Muscle layer of colon (tissue), 2 donors: Measurements from ENCODE around the gene ATOX1.
"Not testable (repeated sequence)": the region's sequence is repeated elsewhere in the genome, so short reads cannot be mapped to it uniquely, and the experiment has no call there.

Experiments used
- H3K27ac ChIP-seq: one replicate; pipeline ENCODE4 v1.7.0; 2013; ENCODE audit warnings: low read depth, mild to moderate bottlenecking, low read length, moderate library complexity
- H3K27me3 ChIP-seq, 2 donors: one replicate each; pipeline ENCODE4 v1.7.0; 2013; ENCODE audit warnings: low read length in 2 of 2, mild to moderate bottlenecking in 2 of 2; ENCODE audit not compliant: insufficient read depth in 2 of 2, control insufficient read depth in 1 of 2
- H3K36me3 ChIP-seq: one replicate; pipeline ENCODE4 v1.7.0; 2013; ENCODE audit warnings: mild to moderate bottlenecking, low read length; ENCODE audit not compliant: insufficient read depth
- H3K4me1 ChIP-seq: one replicate; pipeline ENCODE4 v1.7.0; 2013; ENCODE audit warnings: mild to moderate bottlenecking, low read length; ENCODE audit not compliant: insufficient read depth
- H3K4me3 ChIP-seq, 2 donors: one replicate each; pipeline ENCODE4 v1.7.0; 2013; ENCODE audit warnings: low read length in 2 of 2, low read depth in 1 of 2, mild to moderate bottlenecking in 1 of 2, moderate library complexity in 1 of 2
- H3K9ac ChIP-seq: one replicate; pipeline ENCODE4 v1.7.0; 2013; ENCODE audit warnings: low read length
- H3K9me3 ChIP-seq: one replicate; pipeline ENCODE4 v1.7.0; 2013; ENCODE audit warnings: mild to moderate bottlenecking, low read length
- donor health status: abdominal sarcoma.
- donor health status: Adenocarcinoma of cecum.

The ATOX1 gene

DNA sequence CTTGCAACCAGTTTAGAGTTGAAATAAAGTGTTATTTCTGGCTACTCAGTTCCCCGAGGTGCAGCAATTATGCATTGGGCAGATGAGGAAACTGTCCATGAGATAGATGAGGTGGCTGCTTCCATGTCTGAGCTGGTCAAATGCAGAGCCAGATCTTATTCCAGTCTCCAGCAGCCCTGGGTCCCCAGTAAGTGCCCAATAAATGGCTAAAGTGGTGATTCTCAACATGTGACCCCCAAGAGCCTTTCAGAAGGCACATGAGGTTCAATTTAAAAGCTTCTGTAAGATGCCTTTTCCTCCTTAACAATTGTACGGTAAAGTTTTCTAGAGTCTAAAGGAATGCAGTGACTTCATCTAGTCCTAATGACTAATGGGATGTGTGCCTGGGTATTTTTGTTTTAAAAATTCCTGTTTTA, 17.5 kb downstream of the ATOX1 start:
- Histone ChIP-seq H3K4me1 (peaks cover 28% of the 10 kb centered on the region), H3K9ac (no peak overlapping the region), H3K4me3 (peak overlapping the region in 1 of 2 donors; percentile 7), H3K27ac (no peak overlapping the region), H3K27me3 (no peaks in the 10 kb centered on the region), H3K9me3 (no peaks in the 10 kb centered on the region), H3K36me3 (peaks cover 19% of the 10 kb centered on the region)

DNA sequence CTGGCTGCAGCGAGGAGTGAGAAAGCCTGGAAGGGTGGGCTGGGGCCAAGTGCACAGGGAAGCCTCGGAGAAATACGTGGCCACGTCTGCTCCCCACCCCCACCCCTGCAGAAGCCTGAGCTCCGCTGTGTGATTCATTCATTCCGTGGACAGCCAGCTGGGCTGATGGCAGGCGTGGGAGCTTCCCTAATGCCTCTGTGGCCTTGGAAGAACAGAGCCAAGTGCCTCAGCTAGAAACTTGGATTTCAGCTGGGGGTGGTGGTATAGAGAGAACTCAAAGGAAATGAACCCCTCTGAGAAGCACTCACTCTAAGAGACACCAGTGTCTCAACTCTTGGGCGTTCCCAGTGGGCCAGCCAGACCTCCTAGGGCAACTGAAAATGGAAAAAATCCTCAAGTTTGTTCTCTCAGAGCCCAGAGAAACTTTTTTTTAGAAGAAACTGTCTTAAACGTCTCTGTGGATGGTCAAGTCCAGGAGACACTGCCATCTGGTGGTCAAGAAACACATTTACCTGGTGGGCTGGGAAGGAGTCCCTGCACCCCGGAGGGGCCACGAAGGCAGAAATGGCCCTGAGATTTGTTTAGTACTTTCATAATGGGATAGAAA, 18.0 kb downstream of the ATOX1 start:
- Histone ChIP-seq H3K36me3 (peaks cover 13% of the 10 kb centered on the region), H3K27me3 (no peaks in the 10 kb centered on the region), H3K9ac (no peak overlapping the region), H3K4me1 (peaks cover 23% of the 10 kb centered on the region), H3K4me3 (peak overlapping the region in 1 of 2 donors; percentile 7), H3K27ac (peak overlapping the region; percentile 23), H3K9me3 (no peaks in the 10 kb centered on the region)

DNA sequence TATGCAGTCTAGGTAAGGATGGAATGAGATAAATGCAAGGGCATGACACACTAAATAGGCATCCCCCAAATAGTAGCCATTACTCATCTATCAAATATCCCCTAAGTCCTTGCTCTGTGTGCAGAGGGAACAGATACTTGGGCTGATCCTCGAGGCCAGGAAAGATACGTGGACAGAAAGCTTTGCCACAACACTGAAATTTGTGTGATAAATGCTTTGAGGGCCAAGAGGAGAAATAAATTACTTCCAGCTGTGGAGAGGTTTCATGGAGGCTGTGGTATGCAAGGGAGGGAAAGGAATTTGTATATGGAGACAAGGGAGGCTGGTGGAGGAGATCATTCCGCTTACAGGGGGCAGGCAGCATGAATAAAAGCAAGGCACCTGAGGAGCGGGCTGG, 18.5 kb downstream of the ATOX1 start:
- H3K9ac ChIP-seq: no peak overlapping the region
- peak overlapping the region; percentile 30 for H3K27ac ChIP-seq

DNA sequence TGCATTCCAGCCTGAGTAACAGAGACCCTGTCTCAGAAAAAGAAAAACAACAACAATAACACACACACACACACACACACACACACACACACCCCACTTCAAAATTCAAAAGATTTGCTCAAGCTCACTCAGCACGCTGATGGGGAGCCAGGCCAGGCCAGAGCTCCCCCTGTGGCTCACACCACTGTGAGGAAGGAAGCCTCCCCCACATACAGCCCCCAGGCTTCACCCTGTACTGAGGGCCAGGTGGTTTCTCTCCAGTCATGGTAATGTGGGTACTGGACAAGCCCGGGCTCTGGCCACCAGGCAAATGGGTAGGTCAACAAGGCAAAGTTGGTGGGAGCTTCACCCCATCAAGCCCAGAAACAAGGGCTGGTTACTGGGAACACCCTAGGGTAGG, 19.0 kb downstream of the ATOX1 start:
- Histone ChIP-seq H3K4me3 (no peak overlapping the region), H3K9ac (no peak overlapping the region), H3K4me1 (peaks cover 19% of the 10 kb centered on the region), H3K27ac (peak overlapping the region; percentile 30), H3K27me3 (no peaks in the 10 kb centered on the region), H3K9me3 (no peaks in the 10 kb centered on the region), H3K36me3 (peaks cover 3% of the 10 kb centered on the region)

More for the DNA sequence above, 18.5 kb downstream of the ATOX1 start:
- Histone ChIP-seq H3K9me3 (no peaks in the 10 kb centered on the region), H3K4me3 (peak overlapping the region in 1 of 2 donors; percentile 7), H3K36me3 (peaks cover 8% of the 10 kb centered on the region), H3K4me1 (peaks cover 19% of the 10 kb centered on the region), H3K27me3 (no peaks in the 10 kb centered on the region)

DNA sequence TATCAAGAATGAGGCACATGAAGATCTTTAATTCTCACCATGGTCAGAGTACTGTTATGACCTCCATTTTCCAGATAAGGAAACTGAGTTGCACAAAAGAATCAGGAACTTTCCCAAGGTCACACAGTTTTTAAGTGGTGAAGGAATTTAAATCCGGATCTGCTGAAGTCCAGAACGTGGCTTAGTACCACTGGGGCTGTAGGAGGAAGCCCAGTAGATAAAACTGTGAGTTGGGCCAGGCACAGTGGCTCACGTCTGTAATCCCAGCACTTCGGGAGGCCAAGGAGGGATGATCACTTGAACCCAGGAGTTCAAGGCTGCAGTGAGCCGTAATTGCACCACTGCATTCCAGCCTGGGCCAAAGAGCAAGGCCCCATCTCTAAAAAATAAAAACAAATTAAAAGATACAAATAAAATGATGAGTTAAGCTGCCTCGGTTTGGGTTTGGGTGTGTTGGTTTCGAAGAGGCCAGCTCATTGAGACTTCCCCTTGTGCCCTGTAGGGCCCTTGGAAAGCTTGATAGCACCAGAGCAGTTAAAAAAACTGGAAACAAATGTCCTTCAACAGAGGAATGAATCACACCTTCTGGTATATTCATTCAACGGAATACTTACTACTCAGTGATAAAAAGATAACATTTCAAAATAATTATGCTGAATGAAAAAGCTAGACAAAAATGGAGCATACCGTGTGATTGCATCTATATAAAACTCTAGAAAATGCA, 20.1 kb downstream of the ATOX1 start:
- Histone ChIP-seq H3K4me1 (peaks cover 19% of the 10 kb centered on the region), H3K27ac (no peak overlapping the region), H3K9me3 (no peaks in the 10 kb centered on the region), H3K27me3 (no peaks in the 10 kb centered on the region), H3K9ac (no peak overlapping the region), H3K4me3 (no peak overlapping the region), H3K36me3 (no peaks in the 10 kb centered on the region)

DNA sequence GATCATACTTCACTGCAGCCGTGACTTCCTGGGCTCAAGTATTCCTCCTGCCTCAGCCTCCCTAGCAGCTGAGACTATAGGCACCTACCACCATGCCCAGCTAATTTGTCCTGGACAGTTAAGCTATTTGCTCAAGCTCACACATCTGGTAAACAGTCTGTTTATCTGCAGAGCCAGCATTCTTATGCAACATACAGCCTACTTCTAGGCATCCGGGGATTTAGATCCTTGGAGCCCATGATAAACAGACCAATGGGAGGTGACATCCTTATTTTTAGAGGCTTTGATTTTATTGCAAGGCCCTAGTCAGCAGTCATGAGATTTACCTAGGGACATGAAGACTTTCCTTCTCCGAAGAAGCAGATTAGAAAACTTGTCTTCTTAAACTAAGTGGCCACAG, 21.0 kb downstream of the ATOX1 start:
- H3K9ac ChIP-seq: no peak overlapping the region
- H3K4me1 ChIP-seq: peaks cover 19% of the 10 kb centered on the region
- no peaks in the 10 kb centered on the region for H3K36me3 ChIP-seq
- no peaks in the 10 kb centered on the region for H3K9me3 ChIP-seq
- no peaks in the 10 kb centered on the region for H3K27me3 ChIP-seq
- H3K27ac ChIP-seq: no peak overlapping the region
- H3K4me3 ChIP-seq: no peak overlapping the region

DNA sequence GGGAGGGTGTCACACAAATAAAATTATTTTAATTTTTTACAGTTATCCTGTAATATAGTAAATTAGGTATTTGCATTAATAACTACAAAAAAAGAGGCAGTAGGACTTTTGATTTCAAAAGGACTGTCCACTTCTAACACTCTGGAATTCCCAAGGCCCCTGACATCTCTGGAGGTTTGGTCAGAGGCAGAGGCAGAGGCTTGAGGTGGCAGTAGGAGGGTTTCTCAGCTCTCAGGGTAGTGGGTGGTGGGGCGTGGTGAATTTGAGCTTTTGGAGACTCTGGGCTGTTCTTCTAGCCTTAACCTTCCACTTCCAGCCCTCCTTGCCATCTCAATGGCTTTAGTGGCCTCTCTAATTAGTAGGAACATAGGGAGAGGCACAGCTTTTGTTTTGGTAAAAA, 22.8 kb downstream of the ATOX1 start:
- H3K36me3 ChIP-seq: no peaks in the 10 kb centered on the region
- H3K4me1 ChIP-seq: peaks cover 14% of the 10 kb centered on the region
- H3K27ac ChIP-seq: no peak overlapping the region
- no peak overlapping the region for H3K4me3 ChIP-seq
- no peak overlapping the region for H3K9ac ChIP-seq
- no peaks in the 10 kb centered on the region for H3K9me3 ChIP-seq
- H3K27me3 ChIP-seq: no peaks in the 10 kb centered on the region

DNA sequence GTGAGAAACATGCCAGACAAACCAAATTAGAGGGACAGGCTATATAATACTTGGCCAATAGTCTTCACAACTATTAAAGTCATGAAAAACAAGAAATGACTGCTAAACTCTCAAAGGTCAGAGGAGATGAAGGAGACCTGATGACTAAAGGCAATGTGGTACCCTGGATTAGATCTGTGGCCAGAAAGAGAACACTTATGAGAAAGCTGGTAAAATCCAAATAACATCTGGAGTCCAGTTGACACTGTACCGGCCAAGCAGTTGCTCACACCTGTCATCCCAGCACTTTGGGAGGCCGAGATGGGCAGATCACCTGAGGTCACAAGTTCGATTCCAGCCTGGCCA, 24.4 kb downstream of the ATOX1 start:
- H3K4me1 ChIP-seq: no peaks in the 10 kb centered on the region
- no peaks in the 10 kb centered on the region for H3K9me3 ChIP-seq
- no peaks in the 10 kb centered on the region for H3K27me3 ChIP-seq
- no peak overlapping the region for H3K9ac ChIP-seq
- no peak overlapping the region for H3K27ac ChIP-seq
- H3K36me3 ChIP-seq: no peaks in the 10 kb centered on the region
- no peak overlapping the region for H3K4me3 ChIP-seq

DNA sequence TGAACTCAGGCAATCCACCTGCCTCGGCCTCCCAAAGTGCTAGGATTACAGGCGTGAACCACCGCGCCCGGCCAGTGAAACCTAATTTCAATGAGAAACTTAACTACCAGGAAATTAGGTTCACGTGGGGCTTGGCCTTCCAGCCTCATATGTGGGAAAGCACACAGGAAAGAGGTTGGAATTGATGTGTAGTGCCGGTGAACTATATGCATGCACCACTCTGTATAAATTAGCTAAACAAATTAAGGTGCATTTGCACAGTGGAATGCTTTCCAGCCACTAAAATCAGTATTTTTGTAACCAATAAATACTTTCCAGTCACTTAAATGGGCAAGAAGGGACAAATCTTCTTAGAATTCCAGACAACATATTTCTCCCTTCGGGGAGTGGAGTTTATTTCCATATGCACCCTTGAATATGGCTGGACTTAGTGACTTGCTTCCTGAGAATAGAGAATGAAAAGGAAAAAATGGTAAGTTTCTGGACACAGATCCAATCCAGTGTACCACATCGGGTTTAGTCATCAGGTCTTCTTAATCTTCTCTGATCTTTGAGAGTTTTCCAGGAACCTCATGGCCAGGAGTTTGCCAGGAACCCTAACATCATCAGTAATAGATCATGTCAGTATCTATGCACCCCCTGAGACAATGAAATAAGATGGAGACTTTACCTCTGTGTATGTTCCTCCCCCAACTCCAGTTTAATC, 24.9 kb downstream of the ATOX1 start:
- no peak overlapping the region for H3K4me3 ChIP-seq
- no peaks in the 10 kb centered on the region for H3K27me3 ChIP-seq
- no peak overlapping the region for H3K27ac ChIP-seq
- no peaks in the 10 kb centered on the region for H3K4me1 ChIP-seq
- no peak overlapping the region for H3K9ac ChIP-seq
- H3K9me3 ChIP-seq: no peaks in the 10 kb centered on the region
- H3K36me3 ChIP-seq: no peaks in the 10 kb centered on the region

DNA sequence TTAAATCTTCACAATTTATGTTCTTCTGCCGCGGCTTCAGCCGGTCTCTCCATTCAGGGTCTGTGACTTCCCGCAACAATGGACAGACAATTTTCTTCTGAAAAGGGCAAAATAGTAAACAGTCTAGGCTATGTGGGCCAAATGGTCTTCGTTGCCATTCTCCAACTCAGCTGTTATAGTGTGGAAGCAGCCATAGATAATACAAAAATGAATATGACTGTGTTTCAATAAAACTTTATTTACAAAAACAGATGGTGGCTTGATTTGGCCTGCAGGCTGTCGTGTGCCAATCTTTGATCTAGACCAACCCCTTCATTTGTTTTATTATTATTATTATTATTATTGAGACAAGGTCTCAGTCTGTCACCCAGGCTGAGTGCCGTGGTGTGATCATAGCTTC, 28.1 kb downstream of the ATOX1 start:
- Histone ChIP-seq H3K9me3 (no peaks in the 10 kb centered on the region), H3K27me3 (no peaks in the 10 kb centered on the region), H3K36me3 (no peaks in the 10 kb centered on the region), H3K4me3 (no peak overlapping the region), H3K27ac (no peak overlapping the region), H3K9ac (no peak overlapping the region), H3K4me1 (no peaks in the 10 kb centered on the region)

DNA sequence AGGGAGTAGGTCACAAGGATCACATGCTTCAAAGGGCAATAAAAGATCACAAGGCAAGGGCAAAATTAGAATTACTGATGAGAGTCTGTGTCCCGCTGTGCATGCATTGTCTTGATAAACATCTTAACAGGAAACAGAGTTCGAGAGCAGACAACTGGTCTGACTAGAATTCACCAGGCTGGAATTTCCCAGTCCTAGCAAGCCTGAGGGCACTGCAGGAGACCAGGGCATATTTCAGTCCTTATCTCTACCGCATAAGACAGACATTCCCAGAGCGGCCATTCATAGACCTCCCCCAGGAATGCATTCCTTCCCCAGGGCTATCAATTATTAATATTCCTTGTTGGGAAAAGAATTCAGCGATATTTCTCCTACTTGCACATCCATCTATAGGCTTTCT, 28.8 kb downstream of the ATOX1 start:
- H3K27me3 ChIP-seq, H3K36me3 ChIP-seq, H3K4me1 ChIP-seq, H3K4me3 ChIP-seq, H3K9me3 ChIP-seq, H3K9ac ChIP-seq, H3K27ac ChIP-seq: not testable (repeated sequence)
